ENCODE measurements around the gene TLCD5. TPM values are rescaled to one million over a fixed set of nuclear protein-coding genes. Genes with fewer than 3 reads are reported as not detected.

Gene TLCD5
- total RNA-seq, 1 experiment from 2014 or later, result 6.0 TPM

GRCh38 chr11:120350637-120351036 lies 25.5 kb downstream of the TLCD5 start:
- no TSS peak for BruUV-seq (replicated peaks)
- TF ChIP-seq EZH2 (IDR thresholded peaks at IDR 0.05; ENCODE audit: low read depth) (no peak), CTCF (conservative IDR thresholded peaks at IDR 0.05) (no peak)
- POLR2A ChIA-PET (ENCODE audit: unreplicated experiment), result no interaction called here
- Histone ChIP-seq H3K4me3 (no peak overlapping the region), H2AFZ (no peak overlapping the region), H4K20me1 (ENCODE audit: insufficient read depth) (peaks cover 39% of the 10 kb centered on the region), H3K79me2 (ENCODE audit: low read depth) (peaks cover 97% of the 10 kb centered on the region), H3K4me1 (replicated peaks; ENCODE audit: insufficient read depth) (peaks cover 19% of the 10 kb centered on the region; the same call in 1 of the 2 replicates), H3F3A (ENCODE audit: insufficient read depth, low read depth) (0 out of 2 replicates have a peak, but pooled peaks cover 8% of the 10 kb centered on the region), H3K27ac (no peak overlapping the region), H3K27me3 (ENCODE audit: insufficient read depth, low read depth) (no peaks in the 10 kb centered on the region), H3K4me2 (no peak overlapping the region), H3K9me3 (ENCODE audit: insufficient read depth, low read depth) (no peaks in the 10 kb centered on the region), H3K9me2 (ENCODE audit: insufficient read depth) (no peaks in the 10 kb centered on the region), H3K36me3 (ENCODE audit: low read depth) (peaks cover 4% of the 10 kb centered on the region; the same call in 1 of the 2 replicates)
- CTCF ChIA-PET, result no interaction called here
- DNase-seq, result no peak
- intact Hi-C loops (cut with micrococcal nuclease; ENCODE audit: unreplicated experiment), result no loop called here

GRCh38 chr11:120352405-120352804 lies 27.3 kb downstream of the TLCD5 start:
- H3K36me3 ChIP-seq (ENCODE audit: low read depth), result peaks cover 4% of the 10 kb centered on the region; the same call in 1 of the 2 replicates
- H3K4me1 ChIP-seq (replicated peaks; ENCODE audit: insufficient read depth), result peaks cover 18% of the 10 kb centered on the region; the same call in 1 of the 2 replicates
- no peaks in the 10 kb centered on the region for H3K9me3 ChIP-seq (ENCODE audit: insufficient read depth, low read depth)
- no TSS peak for BruUV-seq (replicated peaks)
- no peak overlapping the region for H3K4me3 ChIP-seq
- no peak for DNase-seq
- no peak overlapping the region for H2AFZ ChIP-seq
- POLR2A ChIA-PET (ENCODE audit: unreplicated experiment), result no interaction called here
- H4K20me1 ChIP-seq (ENCODE audit: insufficient read depth), result peaks cover 37% of the 10 kb centered on the region
- no peak overlapping the region for H3K27ac ChIP-seq
- H3F3A ChIP-seq (ENCODE audit: insufficient read depth, low read depth), result 0 out of 2 replicates have a peak, but pooled peaks cover 8% of the 10 kb centered on the region
- CTCF ChIA-PET, result no interaction called here
- no peak overlapping the region for H3K4me2 ChIP-seq
- no peaks in the 10 kb centered on the region for H3K27me3 ChIP-seq (ENCODE audit: insufficient read depth, low read depth)
- TF ChIP-seq EZH2 (IDR thresholded peaks at IDR 0.05; ENCODE audit: low read depth) (no peak), CTCF (conservative IDR thresholded peaks at IDR 0.05) (no peak)
- intact Hi-C loops (cut with micrococcal nuclease; ENCODE audit: unreplicated experiment), result no loop called here
- peaks cover 96% of the 10 kb centered on the region for H3K79me2 ChIP-seq (ENCODE audit: low read depth)
- no peaks in the 10 kb centered on the region for H3K9me2 ChIP-seq (ENCODE audit: insufficient read depth)

- H3K79me2 ChIP-seq (ENCODE audit: low read depth), result peaks cover 95% of the 10 kb centered on the region
- no peaks in the 10 kb centered on the region for H3F3A ChIP-seq (ENCODE audit: insufficient read depth, low read depth)
- H4K20me1 ChIP-seq (ENCODE audit: insufficient read depth), result peaks cover 34% of the 10 kb centered on the region
- H3K9me2 ChIP-seq (ENCODE audit: insufficient read depth), result no peaks in the 10 kb centered on the region
- peaks cover 4% of the 10 kb centered on the region; the same call in 1 of the 2 replicates for H3K4me1 ChIP-seq (replicated peaks; ENCODE audit: insufficient read depth)
- ChIA-PET POLR2A (ENCODE audit: unreplicated experiment) (no interaction called here), CTCF (no interaction called here)
- intact Hi-C loops (cut with micrococcal nuclease; ENCODE audit: unreplicated experiment), result no loop called here
- no peak for DNase-seq
- H3K9me3 ChIP-seq (ENCODE audit: insufficient read depth, low read depth), result no peaks in the 10 kb centered on the region
- H3K4me2 ChIP-seq, result no peak overlapping the region
- TF ChIP-seq CTCF (conservative IDR thresholded peaks at IDR 0.05) (no peak), EZH2 (IDR thresholded peaks at IDR 0.05; ENCODE audit: low read depth) (no peak)
- H3K4me3 ChIP-seq, result no peak overlapping the region
- H3K36me3 ChIP-seq (ENCODE audit: low read depth), result peaks cover 4% of the 10 kb centered on the region; the same call in 1 of the 2 replicates
- H2AFZ ChIP-seq, result no peak overlapping the region
- H3K27me3 ChIP-seq (ENCODE audit: insufficient read depth, low read depth), result no peaks in the 10 kb centered on the region
- no TSS peak for BruUV-seq (replicated peaks)
- H3K27ac ChIP-seq, result no peak overlapping the region
Measured at GRCh38 chr11:120354068-120354467, 29.0 kb downstream of the TLCD5 start.
